Choroid plexus epithelial cell (primary cell): Measurements from ENCODE around the gene THEM4.
"Not testable (repeated sequence)": the region's sequence is repeated elsewhere in the genome, so short reads cannot be mapped to it uniquely, and the experiment has no call there.

Experiments
- DNase-seq: peaks from one replicate; pipeline ENCODE4 v3.0.0-alpha.2; 2010; ENCODE audit warnings: low read depth
- H3K4me3 ChIP-seq: 2 replicates; pipeline ENCODE4 v1.5.1; 2011; ENCODE audit warnings: low read depth, mild to moderate bottlenecking, control low read depth, low read length, moderate library complexity
- TF ChIP-seq, protein P1 (sequence below): conservative IDR thresholded peaks from 2 replicates; pipeline ENCODE4 v1.5.1; 2011; ENCODE audit warnings: low read depth, mild to moderate bottlenecking, control low read depth, inconsistent platforms, low read length, moderate library complexity

The THEM4 gene

GRCh38 chr1:151855933-151856332 is 53.4 kb downstream of the THEM4 start:
- no peak overlapping the region for H3K4me3 ChIP-seq
- TF ChIP-seq, protein P1, sequence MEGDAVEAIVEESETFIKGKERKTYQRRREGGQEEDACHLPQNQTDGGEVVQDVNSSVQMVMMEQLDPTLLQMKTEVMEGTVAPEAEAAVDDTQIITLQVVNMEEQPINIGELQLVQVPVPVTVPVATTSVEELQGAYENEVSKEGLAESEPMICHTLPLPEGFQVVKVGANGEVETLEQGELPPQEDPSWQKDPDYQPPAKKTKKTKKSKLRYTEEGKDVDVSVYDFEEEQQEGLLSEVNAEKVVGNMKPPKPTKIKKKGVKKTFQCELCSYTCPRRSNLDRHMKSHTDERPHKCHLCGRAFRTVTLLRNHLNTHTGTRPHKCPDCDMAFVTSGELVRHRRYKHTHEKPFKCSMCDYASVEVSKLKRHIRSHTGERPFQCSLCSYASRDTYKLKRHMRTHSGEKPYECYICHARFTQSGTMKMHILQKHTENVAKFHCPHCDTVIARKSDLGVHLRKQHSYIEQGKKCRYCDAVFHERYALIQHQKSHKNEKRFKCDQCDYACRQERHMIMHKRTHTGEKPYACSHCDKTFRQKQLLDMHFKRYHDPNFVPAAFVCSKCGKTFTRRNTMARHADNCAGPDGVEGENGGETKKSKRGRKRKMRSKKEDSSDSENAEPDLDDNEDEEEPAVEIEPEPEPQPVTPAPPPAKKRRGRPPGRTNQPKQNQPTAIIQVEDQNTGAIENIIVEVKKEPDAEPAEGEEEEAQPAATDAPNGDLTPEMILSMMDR = no peak
- DNase-seq = no peak

- not testable (repeated sequence) for H3K4me3 ChIP-seq, DNase-seq
These were observed 53.8 kb downstream of the THEM4 start for GRCh38 chr1:151855516-151855915.

DNA sequence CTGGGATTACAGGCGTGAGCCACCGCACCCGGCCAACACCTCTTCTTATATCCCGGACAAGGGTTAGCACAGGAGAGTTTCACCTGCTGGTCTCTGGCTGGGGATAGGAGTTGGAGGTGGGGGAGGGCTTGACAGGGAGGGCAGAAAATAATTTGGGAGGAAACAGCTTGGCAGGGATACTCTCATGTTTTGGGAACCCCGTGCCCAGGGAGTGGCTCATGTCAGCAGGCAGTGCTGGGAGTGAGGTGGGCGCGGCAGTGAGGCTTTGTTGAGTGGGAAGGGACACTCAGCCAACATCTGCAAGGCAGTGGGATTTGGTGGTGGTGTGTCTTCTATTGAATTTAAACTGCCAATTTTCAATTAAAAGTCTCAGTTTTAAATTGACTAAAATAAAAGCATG is 54.7 kb downstream of the THEM4 start:
- TF ChIP-seq, protein P1 = no peak

DNA sequence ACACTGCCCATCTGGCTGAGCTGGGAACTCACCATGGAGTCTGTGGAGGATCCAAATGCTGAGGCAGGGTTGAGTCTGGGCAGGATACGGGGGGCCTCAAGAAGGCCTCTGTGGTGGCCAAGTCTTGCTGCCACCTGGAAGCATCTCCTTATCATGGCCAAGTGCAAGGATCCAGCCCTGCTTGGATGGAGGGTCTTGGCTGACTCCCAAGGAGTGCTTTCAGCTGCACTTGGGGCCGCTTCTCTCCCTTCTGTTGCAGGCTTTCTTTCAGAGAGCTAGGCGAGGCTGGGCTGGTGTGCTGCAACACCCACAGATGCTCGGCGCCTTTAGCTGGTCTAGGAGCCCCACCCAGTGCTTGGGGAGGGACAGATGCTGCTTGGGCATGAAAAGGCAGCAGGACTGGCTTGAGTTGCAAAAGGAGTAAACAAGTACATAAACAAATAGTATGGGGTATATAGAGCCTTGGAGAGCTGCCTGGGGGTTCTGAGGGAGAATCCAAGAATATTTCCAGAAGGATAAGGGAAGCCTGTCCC is 55.8 kb downstream of the THEM4 start, which contains the start of gene THEM5:
Gene THEM5 (minus strand): TSS at position 302 of the 533 bp plus-strand sequence. CDS start 147 bp downstream, at position 155.
- DNase-seq = no peak
- no peak within 1 kb of the TSS for H3K4me3 ChIP-seq
- TF ChIP-seq, protein P1 = no peak

More for the DNA sequence above, 54.7 kb downstream of the THEM4 start:
- DNase-seq = no peak
- H3K4me3 ChIP-seq = no peak overlapping the region

- no peak for DNase-seq
- H3K4me3 ChIP-seq = no peak overlapping the region
- TF ChIP-seq, protein P1 = no peak
These were observed 56.6 kb downstream of the THEM4 start for GRCh38 chr1:151852733-151853132.

DNA sequence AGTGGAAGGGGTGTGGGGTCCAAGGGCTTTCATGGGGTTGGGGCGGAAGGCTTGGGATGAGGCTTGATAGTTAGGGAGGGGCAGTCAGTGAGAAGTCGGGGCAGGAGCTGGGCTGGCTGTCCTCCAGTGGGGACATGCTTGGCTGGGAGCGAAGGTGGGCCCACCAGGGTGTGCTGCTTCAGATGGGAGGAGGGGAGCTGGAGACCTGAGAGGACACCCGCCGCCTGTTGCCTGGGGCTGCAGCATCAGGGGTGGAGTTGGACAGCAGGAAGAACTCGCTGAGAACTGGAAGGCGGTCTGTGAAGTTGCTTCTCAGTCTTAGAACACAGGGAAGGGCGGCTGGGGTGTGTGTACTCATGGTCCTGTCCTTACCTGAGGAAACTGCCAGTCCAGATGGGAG is 57.4 kb downstream of the THEM4 start:
- H3K4me3 ChIP-seq = no peak overlapping the region
- TF ChIP-seq, protein P1 = no peak
- DNase-seq = no peak

DNA sequence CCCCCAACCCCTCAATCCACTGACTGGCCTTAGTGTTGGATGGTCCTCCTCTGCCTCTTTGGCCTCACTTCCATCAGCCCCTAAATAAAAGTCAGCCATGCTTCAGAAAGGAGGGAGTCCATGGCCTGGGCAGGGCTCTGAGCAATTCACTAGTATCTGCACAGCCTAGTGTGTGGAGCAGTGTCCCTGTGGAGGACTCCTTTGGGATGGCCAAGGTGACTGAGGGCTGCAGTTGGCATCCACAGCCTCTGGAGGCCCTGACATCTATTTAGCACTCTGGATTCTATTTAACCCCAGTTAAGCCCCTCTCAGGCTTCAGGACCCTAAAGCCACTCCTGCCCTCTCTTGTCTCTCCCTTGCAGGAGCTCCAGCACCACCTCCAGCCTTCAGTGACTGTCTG is 59.4 kb downstream of the THEM4 start:
- TF ChIP-seq, protein P1 = no peak
- DNase-seq = no peak
- no peak overlapping the region for H3K4me3 ChIP-seq

DNA sequence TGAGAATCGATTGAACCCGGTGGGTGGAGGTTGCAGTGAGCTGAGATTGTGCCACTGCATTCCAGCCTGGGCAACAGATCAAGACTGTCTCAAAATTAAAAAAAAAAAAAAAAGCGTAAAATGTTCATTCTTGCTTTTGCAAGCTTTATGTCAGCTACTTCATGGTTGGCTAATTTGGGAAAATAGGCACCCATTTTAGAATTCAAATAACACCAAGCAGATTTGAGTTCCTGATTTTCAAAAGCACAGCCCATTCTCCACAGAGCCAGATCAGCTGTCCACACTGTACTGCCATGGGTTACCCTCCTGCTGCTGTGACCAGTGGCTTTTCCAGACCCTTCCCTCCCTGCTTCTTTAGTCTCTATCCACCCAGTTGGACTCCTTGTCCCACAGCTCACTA is 60.2 kb downstream of the THEM4 start:
- H3K4me3 ChIP-seq = no peak overlapping the region
- no peak for DNase-seq
- TF ChIP-seq, protein P1 = no peak
